Endothelial cell (in vitro differentiated cells): ENCODE data around the gene DHFR2. TPM values are rescaled to one million over a fixed set of nuclear protein-coding genes. Genes with fewer than 3 reads are reported as not detected.

Experiments
- DNase-seq: peaks from one replicate; pipeline ENCODE4 v3.0.0; 2021; ENCODE audit warnings: low spot score
- H3K27ac Mint-ChIP-seq: one replicate; pipeline ENCODE4 v1.8.0; 2021; ENCODE audit warnings: mixed read lengths, inconsistent platforms; ENCODE audit not compliant: unreplicated experiment
- H3K27me3 Mint-ChIP-seq: one replicate; pipeline ENCODE4 v1.8.0; 2021; ENCODE audit warnings: mild to moderate bottlenecking, moderate library complexity, mixed read lengths, inconsistent platforms; ENCODE audit not compliant: unreplicated experiment
- H3K36me3 Mint-ChIP-seq: one replicate; pipeline ENCODE4 v1.8.0; 2021; ENCODE audit warnings: mild to moderate bottlenecking, low read depth, mixed read lengths, inconsistent platforms; ENCODE audit not compliant: unreplicated experiment
- H3K4me1 Mint-ChIP-seq: one replicate; pipeline ENCODE4 v1.8.0; 2021; ENCODE audit warnings: mild to moderate bottlenecking, mixed read lengths, inconsistent platforms; ENCODE audit not compliant: unreplicated experiment
- H3K4me3 Mint-ChIP-seq: one replicate; pipeline ENCODE4 v1.8.0; 2021; ENCODE audit warnings: mild to moderate bottlenecking, mixed read lengths, inconsistent platforms; ENCODE audit not compliant: unreplicated experiment
- H3K9me3 Mint-ChIP-seq: one replicate; pipeline ENCODE4 v1.8.0; 2021; ENCODE audit warnings: mixed read lengths, inconsistent platforms; ENCODE audit not compliant: unreplicated experiment
- total RNA-seq: library from RNA; stranded (reverse); fragmentation: NEBNext Ultra II Directional; extraction: Animal tissue kit (Norgen Biotek cat#: 25700); gene quantifications from one replicate; pipeline ENCODE4 v1.2.1, GENCODE V29; 2021; ENCODE audit not compliant: unreplicated experiment
- TF ChIP-seq, protein P1 (sequence below): fragments of 200-600 bp; sonication (generic); IDR thresholded peaks from one replicate; pipeline ENCODE4 v1.5.0; 2021; ENCODE audit warnings: antibody characterized with exemption; ENCODE audit not compliant: unreplicated experiment

Gene DHFR2
- total RNA-seq, 1 donor from 2014 or later: 1.9 TPM

DNA sequence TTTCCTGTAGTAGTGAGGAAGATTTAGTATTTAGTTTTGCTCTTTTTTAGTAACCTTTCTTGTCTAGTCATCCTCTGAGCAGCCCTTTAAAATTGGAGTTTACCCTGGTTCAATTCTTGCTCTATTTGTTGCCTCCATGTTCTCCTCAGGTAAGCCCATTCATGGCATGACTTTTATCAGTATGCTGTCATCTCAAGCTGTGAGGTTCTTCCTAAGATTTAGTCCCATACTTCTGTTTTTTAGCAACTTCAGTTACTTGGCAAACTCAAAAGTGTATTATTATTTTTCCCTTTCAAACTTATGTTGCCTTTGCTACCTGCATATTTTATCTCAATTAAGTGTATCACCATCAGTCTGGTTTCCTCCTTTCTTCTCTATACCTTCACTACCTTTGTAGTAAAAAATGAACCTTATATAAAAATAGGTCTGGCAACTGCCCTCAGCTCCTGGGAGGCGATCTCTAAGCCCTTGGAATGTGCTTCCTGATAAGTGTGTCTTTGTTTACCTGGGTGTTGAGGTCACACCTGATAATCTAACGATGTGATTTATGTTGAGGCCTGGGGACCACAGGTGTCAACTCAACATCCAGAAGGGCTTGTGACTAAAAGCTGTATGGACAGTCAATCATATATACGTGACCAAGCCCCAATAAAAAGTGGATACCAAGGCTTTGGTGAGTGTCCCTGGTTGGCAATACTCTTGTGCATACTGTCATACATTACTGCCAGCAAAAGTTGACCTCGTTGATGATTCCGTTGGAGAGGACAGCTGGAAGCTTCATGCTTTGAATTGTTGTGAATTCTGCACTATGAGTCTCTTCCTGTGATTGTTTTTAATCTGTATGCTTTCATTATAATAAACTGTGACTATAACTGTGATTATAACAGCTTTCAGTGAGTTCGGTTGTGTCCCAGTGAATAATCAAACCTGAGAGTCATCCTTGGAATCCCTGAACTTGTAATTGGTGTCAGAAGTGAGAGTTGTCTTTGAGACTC lies 4.1 kb upstream of the DHFR2 start:
- no peak for DNase-seq
- Mint-ChIP-seq H3K4me1 (peaks cover 8% of the 10 kb centered on the region), H3K36me3 (peaks cover 18% of the 10 kb centered on the region), H3K27ac (no peak overlapping the region), H3K9me3 (no peaks in the 10 kb centered on the region), H3K4me3 (no peak overlapping the region), H3K27me3 (peaks cover 10% of the 10 kb centered on the region)
- TF ChIP-seq, protein P1, sequence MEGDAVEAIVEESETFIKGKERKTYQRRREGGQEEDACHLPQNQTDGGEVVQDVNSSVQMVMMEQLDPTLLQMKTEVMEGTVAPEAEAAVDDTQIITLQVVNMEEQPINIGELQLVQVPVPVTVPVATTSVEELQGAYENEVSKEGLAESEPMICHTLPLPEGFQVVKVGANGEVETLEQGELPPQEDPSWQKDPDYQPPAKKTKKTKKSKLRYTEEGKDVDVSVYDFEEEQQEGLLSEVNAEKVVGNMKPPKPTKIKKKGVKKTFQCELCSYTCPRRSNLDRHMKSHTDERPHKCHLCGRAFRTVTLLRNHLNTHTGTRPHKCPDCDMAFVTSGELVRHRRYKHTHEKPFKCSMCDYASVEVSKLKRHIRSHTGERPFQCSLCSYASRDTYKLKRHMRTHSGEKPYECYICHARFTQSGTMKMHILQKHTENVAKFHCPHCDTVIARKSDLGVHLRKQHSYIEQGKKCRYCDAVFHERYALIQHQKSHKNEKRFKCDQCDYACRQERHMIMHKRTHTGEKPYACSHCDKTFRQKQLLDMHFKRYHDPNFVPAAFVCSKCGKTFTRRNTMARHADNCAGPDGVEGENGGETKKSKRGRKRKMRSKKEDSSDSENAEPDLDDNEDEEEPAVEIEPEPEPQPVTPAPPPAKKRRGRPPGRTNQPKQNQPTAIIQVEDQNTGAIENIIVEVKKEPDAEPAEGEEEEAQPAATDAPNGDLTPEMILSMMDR: no peak

DNA sequence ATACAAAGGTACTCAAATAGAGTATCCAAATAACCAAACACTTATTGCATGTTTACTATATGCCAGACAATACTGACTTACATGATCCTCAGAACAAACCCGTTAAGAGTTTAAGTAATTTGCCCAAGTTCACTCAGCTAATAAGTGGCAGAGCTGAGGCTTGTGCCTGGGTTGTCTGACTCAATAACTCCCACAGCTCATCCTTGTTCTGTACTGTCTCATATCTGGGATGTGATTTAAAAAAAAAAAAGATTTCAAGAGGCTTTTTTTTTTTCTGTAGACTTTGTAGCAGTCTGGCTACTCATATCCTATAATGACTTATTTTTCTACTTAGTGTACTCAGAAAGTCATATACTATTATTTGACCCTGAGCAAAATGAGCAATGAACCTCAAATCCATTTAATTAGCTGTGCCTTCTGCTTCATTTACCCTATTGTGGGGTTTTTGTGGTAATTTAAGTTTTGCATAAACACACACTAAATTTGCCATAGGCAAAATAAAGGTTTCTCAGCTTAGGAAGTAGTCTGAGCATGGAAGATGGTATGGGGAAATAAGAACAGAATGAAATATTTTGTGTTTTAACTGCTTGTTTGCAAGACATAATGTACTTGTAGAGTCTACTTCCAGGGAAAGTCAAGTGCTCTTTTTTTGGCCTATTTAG lies 3.2 kb upstream of the DHFR2 start:
- peaks cover 10% of the 10 kb centered on the region for H3K27me3 Mint-ChIP-seq
- H3K27ac Mint-ChIP-seq: no peak overlapping the region
- no peaks in the 10 kb centered on the region for H3K9me3 Mint-ChIP-seq
- peaks cover 18% of the 10 kb centered on the region for H3K36me3 Mint-ChIP-seq
- TF ChIP-seq, protein P1: no peak
- H3K4me1 Mint-ChIP-seq: peaks cover 8% of the 10 kb centered on the region
- H3K4me3 Mint-ChIP-seq: no peak overlapping the region
- no peak for DNase-seq

DNA sequence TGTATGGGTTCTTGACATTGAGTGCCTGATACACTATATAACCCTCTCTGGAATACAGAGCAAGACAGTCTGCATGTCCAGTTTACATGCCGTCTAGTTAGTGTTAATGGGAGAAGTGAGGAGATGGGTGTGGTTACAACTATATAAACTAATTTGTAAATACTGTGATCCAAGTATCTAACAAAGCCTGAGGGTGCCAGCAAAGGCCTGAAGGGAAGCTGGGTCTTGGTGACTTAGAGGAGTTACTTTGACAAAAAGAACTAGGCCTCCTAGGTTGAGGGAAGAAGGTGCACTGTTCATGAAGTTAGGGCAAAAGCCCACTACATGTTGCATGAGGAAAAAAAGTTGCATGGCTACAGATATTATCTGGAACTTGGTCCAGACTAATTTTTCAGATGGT lies 2.4 kb upstream of the DHFR2 start:
- no peak for DNase-seq
- TF ChIP-seq, protein P1: no peak
- no peak overlapping the region for H3K4me3 Mint-ChIP-seq

DNA sequence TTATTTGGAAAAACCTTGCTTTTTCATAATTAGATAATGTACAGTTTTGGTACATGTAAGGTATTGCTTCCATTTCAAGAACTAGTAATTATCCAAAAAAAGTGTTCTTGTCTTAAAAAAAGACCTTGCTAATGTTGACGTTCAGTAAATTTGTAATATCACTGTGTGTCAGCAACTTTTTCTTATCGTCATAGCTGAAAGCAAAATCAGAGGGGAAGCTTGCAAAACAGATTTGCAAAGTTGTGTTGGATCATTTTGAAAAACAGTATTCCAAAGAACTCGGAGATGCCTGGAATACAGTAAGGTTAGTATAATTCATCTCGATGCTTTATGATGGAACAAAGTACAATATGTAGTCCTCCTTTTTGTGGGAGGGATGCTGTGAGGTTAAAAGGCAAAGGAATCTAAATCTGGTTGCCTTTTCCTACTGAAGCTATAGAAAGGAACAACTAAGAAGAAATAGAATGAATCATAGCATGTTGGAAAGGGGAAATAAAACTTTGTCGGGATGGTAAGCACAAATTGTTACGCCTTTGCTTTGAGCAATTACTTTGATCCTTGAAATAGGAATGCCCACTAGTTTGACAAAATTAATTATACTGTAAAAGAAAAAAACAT lies 1.6 kb upstream of the DHFR2 start:
- Mint-ChIP-seq H3K27ac (peak overlapping the region; percentile 99), H3K4me3 (peak overlapping the region; percentile 98), H3K4me1 (peaks cover 8% of the 10 kb centered on the region), H3K27me3 (peaks cover 9% of the 10 kb centered on the region), H3K9me3 (no peaks in the 10 kb centered on the region), H3K36me3 (peaks cover 18% of the 10 kb centered on the region)
- no peak for DNase-seq
- TF ChIP-seq, protein P1: no peak

More for the DNA sequence above, 2.4 kb upstream of the DHFR2 start:
- H3K27me3 Mint-ChIP-seq: peaks cover 10% of the 10 kb centered on the region
- H3K36me3 Mint-ChIP-seq: peaks cover 18% of the 10 kb centered on the region
- peaks cover 8% of the 10 kb centered on the region for H3K4me1 Mint-ChIP-seq
- no peaks in the 10 kb centered on the region for H3K9me3 Mint-ChIP-seq
- H3K27ac Mint-ChIP-seq: no peak overlapping the region
